Activated CD4-positive, alpha-beta T cell treated with anti-CD3 and anti-CD28 coated beads, Interleukin-10, Interleukin-2, amounts not matched to agents 100 ng/mL and 50 ng/mL, durations not matched to agents 16 hours and 8 hours (primary cell): ENCODE measurements around the gene RABIF.

Experiments
- DNase-seq: peaks from one replicate; pipeline ENCODE4 v3.0.0-alpha.2; 2020

Gene RABIF

DNA sequence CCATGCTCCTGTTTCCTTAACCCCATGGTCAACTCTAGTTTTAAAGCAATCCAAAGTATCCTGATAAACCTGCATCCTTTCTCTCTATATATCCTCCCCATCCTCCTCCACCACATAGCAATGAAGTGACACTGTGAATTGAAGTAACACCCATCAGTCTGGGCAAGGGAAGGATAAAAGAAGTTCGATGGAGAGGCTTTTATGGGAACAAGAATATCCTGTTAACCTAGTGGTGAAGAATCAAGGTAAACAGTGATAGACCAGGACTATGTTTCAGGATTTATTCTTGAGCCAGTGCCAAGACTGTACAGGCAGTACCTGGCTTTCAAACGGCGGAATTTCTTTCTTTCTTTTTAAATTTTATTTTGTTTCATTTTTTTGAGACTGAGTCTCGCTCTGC, 17.6 kb downstream of the RABIF start:
- no peak for DNase-seq

DNA sequence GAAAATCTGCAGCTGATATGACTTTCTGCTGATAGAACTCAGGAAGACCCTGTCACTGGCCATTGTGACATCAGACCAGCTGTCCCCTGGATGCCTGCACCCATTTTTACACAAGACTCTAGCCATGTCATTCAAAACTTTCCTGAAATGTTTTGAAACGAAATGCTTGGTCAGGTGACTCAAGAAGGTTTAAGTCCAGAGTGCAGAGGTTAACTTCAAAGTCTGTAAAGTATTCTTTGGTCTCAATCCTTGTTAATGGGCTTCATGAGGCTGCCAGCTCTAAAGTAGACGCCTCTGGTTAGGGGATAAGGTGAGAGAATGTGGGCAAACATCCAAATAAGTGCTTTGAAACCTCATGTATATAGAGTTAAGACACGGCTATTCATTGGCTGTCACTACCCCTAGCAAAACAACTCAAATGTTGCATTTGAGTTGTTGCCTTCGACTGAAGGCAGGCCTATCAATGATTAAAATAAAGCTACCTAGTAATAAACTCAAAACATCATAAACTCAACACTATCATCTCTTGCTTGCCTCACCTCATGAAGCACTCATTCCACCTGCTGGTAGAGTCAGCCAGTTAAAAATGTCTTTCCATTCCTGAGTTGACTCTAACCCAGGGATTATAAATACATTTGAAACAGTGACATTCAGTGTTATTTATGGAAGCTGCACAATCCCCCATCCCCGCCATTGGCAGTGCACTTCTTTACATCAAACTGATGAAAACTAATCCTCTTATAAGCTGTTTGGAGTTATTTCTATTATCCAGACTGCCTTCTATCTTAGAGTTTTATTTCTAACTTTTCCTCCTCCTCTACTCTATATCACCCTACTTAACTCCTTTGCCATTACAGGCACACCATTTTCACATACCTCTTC, 26.0 kb downstream of the RABIF start:
- no peak for DNase-seq

DNA sequence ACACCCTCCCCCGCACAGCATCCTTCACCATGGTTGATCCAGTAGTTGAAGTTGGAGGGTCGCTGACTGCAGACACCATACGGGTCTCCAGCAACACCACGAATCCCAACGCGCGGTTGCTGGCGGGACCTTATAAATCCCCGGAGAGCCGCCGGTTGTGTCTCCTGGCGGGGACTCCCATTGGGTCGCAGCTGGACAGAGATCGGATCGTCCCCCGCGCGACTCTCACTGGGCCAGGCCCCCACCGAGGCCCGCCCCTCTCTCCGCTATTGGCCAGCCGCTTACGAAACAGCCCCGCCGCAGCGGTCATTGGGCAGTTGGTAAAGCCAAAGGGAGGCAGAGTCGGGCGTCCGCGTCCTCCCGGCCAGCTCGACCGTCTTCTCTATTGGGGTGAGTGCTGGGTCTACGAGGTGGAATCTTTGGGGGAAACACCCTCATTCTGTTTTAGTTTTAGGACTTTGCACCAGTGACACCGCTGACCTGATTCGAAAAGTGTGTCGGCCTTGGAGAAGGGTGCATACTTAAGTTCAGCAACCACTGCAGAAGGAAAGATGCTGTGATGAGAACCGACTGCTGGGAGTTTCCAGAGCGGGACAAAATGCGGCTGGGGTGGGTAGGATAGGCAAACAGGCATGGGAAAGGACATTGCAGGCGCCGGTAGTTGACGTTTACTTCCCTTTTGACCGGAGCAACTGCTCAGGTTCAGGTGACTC, 27.4 kb downstream of the RABIF start:
- peak; percentile 58 for DNase-seq

DNA sequence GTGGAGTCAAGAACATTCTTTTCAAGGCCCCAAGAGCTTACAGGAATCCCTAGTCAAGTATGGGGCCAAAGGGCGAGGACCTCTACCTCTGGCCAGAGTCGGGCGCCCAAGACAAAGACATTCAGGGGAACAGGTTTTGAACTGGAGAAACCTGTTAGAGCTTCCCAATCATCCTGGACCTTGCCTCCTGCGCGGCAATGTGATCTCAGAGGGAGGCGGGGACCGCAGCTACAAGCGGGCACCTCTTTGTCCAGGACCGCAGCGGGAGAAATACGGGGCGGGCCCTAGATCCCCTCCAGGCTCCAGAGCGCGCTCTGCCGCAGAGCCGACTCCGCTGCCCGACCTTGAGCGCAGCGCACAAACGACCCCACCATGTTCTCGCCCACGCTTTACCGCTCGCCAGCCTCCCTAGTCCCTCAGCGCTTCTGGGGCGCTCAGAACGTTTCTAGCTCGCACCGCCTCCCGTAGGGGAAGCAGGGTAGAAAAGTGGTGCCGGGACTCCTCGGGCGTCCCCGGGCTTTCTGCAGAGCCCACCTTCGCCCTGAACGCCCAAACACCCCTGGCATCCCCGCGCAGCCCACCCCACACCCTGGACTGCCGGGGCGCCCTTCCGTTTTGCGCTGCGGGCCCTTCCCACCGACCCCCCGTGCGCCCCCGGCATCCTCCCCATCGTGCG, 28.1 kb downstream of the RABIF start:
- DNase-seq: peak; percentile 19

DNA sequence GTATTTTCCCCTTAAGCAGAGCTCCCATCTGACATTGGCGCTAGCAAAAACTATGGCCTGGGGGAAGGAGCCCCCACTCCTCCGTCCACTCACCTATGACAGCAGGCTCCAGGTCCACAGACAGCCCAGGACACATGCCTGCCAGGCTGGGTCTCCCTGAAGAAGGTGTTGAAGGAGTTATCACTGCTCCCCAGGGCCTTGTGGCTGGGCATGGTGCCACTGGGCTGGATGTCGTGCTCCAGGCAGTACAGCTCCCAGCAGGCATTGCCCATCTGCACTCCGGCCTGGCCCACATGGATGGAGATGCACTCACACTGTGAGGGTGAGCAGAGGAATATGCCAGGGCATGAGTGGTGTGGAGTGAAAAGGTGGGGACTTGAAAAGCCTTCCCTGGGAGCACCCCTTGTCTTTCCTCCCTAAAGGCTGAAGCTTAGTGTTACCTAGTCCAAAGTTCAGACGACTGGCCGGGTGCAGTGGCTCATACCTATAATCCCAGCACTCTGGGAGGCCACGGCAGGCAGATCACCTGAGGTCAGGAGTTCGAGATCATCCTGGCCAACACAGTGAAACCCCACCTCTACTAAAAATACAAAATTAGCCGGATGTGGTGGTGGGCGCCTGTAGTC, 30.0 kb downstream of the RABIF start:
- no peak for DNase-seq

DNA sequence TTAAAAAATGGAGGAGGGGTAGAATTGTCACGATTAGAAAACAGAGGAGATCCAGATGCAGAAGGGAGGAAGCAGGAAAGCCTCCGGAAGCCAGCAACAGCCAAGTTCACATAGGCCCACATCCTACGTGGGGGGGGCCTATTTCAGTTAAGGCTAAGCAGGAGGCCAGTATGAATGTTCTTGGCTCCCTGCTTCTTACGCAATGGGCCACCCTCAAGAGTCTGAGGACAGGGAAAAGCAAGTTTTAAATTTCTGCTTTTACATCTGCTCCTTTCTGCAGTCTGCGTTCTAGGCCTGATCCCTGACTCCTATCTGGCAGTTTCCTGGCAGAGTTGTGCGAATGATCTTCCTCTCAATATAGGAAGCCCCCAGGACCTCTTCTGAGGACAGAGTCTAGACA, 30.6 kb downstream of the RABIF start:
- no peak for DNase-seq

DNA sequence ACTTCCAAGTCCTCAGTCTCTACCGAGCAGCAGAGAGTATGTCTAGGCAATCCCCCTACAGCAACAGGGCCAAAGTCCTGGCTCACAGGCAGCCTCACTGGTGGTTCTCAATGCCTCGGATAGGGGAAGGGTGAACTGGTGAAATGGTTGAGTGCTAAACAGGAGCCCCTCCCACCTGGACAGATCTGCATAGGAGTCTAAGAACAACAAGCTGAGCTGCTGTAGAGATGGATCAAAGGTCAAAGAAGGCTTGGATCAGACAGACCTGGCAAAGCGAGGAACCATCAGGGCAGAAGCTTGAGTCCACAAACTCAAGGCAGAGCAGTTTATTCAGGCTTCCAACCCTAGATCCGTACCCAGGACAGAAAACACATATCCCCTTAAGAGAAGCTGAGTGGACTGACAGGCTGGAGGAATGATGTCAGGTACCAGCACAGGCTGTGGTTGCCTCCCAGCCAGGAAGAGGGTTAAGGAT, 31.8 kb downstream of the RABIF start:
- DNase-seq: no peak

DNA sequence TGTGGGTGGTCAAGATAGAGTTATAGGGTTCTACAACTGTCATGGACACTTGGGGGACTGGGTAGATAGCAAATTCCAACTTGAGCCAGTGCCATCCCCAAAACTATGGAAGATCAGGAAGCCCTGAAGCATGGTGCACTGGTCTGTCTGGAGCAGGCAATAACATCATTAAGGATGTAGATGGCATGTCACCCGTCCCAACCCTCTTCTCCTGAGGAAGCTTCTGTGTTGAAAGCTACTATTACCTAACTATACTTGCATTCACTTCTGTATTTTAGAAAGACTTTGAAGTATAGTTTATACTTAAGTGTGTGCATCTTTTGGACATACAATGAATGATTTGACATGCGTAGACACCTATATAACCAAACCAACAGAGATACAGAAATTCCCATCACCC, 32.9 kb downstream of the RABIF start:
- DNase-seq: no peak

DNA sequence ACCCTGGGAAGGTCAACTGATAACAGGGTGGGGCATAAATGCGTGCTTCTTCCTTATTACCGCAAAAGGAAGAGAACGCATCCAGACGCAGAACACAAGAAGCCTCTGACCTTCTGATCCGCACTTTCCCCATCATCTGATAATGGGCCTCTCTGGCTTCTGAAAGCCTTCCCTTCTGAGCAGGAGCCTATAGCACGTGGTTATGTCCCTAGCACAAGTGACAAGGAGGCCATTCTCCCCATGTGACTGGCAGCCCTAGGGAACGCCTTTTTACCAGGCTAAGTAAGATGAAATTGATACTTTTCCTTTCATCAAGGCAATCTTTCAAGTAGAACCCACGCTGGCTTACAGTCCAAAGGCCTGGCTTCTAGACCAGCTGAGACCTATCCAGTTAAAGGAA, 34.2 kb downstream of the RABIF start:
- no peak for DNase-seq

DNA sequence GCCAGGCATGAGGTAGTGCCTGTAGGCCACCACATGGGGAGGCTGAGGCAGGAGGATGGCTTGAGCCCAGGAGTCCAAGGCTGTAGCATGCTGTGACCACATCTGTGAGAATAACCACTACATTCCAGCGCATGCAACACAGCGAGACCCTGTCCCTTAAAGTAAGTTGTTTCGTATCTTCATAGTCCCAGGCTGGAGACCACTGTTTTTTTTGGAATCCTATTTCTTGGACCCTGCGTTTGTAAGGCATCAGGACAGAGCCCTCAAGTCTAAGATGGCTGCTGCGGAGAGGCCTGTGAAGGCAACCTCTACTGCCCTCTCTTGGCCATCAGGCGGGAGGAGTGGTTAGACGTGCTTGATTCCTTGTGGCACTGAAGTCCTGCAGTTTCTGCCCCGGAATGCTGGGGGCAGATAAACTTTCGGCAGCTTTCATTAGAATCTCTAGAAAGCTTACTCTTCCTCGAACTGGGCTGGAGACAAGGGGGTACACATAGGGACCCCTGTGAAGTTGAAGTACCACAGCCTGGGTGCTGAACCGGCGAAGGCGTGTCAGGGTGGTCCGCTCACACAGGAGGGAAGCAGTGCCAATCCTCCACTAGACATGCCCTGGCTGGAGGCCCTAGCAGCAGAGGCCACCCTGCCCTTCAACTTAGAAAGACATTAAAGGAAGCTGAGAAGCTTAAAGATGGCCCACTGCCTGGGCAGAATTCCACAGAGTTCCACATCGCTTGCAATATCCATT, 36.6 kb downstream of the RABIF start:
- peak; percentile 67 for DNase-seq

DNA sequence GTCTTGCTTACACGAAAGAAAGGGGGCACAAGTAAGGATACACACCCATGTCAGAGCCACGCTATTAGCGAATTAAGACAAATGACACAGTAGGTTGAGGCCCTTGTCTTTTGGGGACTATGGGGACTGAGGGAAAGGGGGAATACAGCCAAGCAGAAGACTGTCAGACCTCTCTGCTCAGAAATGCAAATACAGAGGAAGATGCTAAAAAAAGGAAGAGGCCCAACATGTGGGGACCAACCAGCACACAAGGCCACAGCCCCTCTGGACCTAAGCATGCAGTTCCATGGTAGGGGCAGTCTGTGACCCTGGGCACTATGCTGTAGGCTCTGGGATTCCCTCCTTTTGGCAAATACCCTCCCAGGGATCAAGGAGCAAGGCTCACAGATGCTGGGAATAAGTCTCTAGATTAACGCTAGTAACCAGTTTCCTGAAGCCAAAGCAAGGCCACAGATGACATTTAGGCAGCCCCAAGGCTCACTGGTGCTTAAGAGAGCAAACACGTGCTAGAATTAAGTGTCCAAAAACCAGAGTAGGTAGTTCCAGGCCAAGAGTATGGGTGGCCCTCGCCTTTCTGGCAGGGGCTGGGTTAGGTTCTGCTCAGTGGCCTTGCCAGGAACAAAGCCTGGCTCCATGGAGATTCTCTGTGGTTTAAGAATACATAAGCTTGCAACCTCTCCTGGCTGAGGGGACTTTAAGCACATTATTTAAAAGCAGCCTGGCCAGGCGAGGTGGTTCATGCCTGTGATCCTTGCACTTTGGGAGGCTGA, 38.2 kb downstream of the RABIF start:
- DNase-seq: no peak

DNA sequence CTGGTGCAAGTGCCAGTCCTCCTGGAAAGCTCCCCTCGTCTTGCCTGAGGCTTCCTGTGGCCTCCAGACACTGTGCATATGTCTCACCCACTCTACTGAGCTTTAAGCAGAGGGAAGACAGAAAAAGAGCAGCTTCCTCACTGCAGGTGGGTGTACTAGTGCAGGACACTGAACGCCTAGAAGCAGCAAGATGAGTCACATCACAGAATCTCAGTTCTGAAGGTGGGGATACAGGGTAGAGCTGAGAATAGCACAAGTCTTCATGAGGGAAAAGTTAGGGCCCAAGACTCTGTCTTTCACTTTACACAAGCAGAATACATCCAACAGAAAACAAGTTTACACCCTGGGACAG, 40.8 kb downstream of the RABIF start:
- peak; percentile 18 for DNase-seq

DNA sequence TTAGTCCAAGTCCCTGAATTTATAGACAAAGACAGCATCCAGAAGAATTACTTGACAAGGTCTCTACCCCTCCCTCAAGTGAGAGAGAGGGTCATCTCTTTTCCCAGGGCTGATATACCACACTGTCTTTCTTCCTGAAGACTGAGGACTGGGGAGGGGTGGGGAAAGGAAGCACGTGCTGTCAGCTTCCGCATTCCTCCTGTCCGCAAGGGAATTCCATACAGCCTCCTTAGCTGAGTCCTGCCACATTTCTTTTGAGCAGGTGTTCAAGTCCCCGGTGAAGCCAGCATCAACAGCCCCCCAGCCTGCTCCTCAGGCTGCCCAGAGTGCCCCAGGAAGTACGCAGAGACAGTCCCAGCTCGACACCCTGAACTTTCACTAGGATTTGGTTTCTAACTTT, 44.0 kb downstream of the RABIF start:
- no peak for DNase-seq

DNA sequence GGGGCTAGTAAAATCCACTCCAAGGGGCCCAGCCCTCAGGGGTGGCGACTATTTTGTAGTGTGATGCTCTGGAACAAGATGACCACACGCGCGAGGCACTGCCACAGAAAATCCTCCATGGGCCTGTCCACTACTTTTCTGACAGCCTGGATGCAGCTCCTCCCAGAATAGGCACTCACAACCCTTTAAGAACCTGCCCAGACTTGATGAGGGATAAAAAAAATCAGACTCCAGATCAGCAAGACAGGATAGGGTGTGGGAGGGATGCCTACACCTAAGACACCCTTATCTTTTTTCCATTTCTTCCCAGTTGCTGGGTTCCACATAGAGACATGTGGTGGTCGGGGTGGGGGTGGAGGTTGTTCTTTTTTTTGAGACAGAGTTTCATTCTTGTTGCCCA, 44.7 kb downstream of the RABIF start:
- DNase-seq: no peak

DNA sequence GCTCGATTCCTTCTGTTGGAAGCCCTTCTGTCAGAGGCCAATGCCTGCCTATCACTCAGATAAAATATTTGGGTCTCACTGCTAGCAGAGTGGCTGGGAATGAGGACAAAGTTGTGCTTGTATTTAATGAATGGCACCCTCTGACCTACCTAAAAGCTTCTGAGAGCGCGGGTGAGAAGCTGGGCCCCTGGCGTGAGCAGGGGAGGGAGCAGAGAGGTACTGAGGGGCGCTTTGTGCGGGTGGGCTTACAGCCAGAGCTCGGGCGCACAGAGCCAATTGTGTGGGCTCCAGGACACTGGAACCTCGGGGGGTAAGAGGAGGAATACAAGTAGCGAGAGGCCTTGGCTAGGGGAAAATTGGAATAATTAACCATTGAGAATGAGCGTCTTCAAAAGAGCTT, 45.9 kb downstream of the RABIF start:
- DNase-seq: no peak

DNA sequence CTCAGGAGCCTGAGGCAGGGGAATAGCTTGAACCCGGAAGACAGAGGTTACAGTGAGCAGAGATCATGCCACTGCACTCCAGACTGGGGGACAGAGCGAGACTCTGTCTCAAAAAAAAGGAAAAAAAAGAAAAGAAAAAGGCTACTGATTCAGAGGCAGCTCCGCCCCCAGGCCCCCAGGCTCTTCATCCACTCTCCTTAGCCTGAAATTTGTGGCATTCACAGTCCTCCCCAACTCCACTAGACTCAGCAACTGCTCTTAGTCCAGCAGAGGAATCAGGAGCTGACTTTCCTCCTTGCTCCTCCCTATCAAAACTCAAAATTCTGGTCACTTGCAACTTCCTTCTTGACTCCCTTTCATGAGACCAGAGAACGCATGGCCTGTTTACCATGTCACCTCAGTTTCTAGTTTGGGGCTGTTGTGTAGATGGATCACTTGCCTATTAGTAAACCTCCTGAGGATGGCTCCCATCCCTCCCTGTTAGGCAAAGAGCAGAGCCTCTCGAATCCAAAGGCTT, 51.1 kb downstream of the RABIF start:
- DNase-seq: no peak

DNA sequence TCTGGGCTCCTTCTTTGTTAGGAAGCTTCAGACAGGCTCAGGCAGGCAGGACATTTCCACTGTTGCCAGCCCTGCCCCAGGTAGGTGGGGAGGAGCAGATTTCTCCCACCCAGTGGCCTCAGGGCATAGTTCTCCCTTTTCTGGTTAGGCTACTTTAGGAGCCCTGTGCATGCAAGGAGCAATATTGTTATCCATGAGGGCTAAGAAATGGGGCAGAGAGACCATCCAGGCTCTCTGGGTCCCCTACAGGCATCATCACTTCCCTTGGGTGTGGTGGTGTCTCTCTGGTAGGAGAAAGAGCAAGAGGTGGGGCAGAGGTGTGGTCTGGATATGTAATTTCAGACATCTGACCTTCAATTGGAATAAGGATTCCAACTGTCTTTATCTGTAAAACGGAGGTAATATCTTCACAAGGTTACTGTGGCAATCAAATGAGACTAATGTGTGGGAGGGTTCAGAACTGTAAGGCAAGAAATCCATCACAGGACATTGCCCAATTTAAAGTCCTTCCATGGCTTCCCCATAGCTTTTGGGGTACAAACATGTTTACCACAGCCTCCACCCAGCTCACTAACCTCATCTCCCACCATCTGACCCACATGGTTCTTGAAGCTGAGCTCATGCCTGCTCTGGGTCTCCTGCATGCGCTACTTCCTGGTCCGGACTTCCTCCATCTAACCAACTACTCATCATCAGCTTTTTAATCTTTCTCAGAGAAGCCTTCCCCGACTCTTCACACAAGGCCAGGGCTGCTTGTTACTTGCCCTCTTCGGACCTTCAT, 52.1 kb downstream of the RABIF start:
- peak; percentile 40 for DNase-seq

DNA sequence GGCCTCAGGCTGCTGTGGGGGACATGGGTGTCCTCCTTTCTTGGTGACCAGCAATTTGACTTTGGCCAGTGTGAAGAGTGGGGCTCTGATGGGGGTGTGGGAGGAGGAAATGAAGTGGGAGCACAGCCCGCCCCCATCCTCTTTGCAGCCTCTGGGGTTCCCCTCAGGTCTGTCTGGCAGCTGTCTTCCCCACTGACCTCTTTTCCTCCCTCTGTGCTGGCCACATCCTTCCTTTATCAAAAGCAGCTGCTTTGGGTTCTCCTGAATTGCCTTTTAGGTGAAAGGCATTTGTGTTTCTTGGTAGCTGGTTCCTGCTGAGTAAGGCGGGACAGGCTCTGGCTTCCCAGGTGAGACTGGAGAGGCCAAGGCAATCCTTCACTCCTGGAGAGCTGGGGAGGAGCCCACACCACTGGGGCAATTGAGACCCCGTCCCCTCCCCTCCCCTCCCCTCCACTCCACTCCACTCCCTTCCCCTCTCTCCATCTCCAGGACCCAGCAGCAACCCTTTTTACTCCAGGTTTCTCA, 53.3 kb downstream of the RABIF start:
- peak; percentile 65 for DNase-seq

DNA sequence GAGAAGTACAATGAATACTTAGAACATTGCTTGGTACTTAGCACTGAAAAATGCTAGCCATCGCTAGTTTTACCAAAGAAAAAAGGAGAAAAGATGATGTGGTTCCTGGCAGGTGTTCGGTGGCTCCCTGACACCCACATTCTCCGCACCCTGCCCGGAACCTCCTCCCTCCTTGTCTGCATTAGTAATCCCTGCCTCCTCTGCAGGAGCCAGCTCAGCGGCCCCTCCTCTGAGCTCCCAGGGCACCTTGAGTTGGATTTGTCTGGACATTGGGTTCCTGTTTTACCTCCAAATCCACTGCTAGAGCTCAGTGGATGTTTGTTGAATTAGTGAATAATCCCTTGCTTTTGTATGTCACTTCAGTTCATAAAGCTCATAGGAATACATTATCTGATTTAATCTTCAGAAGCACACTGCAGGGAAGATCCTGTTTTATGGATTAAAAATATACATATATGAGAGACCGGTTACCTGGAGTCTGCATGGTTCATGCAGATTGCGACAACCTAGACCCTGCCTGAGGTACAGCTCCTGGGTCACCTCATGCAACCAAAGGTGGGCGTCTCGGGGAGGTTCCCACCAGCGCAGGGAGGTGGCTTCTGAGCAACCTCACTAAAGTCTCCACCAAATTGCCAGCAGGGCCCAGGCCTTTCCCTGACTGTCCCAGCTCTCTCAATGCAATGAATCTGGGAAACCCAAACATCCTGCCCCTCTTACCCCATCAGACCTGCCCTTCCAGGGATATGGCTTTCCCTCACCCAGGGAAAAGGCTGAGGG, 54.0 kb downstream of the RABIF start:
- peak; percentile 40 for DNase-seq

DNA sequence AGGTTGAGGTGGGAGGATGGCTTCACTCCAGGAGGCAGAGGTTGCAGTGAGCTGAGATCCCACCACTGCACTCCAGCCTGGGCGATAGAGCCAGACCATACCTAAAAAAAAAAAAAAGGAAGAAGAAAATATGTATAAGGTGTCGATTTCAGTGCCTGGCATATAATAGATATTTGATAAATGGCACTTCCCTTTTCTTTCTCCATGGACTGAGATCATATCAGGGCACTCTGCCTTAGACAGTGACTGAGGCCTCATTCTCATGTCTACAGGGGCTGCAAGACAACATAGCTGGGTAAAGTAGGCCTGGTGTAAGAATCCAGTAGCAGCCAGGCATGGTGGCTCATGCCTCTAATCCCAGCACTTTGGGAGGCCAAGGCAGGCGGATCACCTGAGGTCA, 57.0 kb downstream of the RABIF start:
- DNase-seq: no peak
